ENCODE data around the gene PRKACG.
"Not testable (repeated sequence)": the region's sequence is repeated elsewhere in the genome, so short reads cannot be mapped to it uniquely, and the experiment has no call there.

PRKACG gene

DNA sequence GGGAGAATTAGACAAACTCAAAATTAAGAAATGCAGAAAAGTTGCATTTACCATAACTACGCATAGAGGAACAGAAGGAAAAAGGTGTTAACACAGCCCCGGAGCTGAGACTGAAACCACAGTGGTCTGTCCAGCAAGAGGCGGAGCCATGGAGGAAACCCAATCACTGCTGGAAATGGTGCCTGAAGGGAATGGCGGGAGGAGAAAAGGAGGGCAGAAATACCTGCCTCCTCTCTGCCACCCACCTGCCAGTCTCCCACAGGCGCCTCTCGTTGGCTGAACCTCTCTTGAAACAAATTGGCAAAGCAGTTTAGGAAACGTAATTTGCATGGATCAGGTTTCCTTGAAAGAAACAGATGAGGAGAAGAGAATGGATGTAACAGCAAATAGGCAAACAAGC, 9.7 kb upstream of the PRKACG start:
- DNase-seq = no peak

- DNase-seq = no peak
These were observed 6.6 kb upstream of the PRKACG start for GRCh38 chr9:69020301-69021145.

- DNase-seq = no peak
These were observed 5.9 kb upstream of the PRKACG start for GRCh38 chr9:69019808-69020207.

DNA sequence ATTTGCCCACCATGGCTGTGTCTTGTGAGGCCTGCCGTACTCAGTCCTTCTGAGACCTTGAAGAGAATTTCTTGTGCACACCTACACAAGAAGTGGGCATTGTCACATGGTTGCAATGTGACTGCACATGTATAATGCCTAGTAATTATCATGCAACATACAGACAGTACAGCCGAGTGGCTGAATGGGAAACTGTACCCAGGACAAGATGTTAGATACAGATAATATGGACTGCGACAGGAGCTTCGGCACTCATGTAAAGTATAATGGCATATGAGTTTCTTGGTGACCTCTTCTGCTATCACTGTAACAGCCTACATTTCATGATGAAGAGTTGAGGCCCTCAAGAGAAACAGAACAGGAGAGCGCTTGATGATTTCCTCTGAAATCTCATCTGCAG, 4.8 kb upstream of the PRKACG start:
- no peak for DNase-seq

GRCh38 chr9:69016191-69017096, 2.5 kb upstream of the PRKACG start:
- no peak for DNase-seq

GRCh38 chr9:69013382-69013727, 558 bp downstream of the PRKACG start:
- DNase-seq = no peak

- DNase-seq = no peak
These were observed 1.1 kb downstream of the PRKACG start for GRCh38 chr9:69012696-69013381.

DNA sequence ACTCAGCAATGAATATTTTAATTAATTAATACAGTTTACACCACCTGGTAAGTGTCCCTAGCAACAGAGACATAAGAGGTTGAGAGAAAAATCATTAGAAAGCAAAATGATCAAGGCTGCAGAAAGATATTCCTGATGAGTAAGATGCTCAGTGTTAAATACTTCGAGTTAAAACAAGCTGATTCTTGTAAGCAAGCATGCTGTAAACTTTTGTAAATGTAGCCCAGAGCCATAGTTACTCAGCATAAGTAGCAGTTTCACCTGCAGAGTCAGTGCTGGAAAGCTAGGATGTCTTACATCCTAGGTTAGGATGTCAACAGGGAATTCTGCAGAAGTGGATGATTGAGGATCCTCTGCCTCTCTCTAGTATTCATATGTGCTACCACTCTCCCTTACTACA, 4.2 kb downstream of the PRKACG start:
- no peak for DNase-seq

- DNase-seq = no peak
These were observed 9.1 kb downstream of the PRKACG start for GRCh38 chr9:69004836-69005235.

- no peak for DNase-seq
These were observed 10.9 kb downstream of the PRKACG start for GRCh38 chr9:69003051-69003450.

DNA sequence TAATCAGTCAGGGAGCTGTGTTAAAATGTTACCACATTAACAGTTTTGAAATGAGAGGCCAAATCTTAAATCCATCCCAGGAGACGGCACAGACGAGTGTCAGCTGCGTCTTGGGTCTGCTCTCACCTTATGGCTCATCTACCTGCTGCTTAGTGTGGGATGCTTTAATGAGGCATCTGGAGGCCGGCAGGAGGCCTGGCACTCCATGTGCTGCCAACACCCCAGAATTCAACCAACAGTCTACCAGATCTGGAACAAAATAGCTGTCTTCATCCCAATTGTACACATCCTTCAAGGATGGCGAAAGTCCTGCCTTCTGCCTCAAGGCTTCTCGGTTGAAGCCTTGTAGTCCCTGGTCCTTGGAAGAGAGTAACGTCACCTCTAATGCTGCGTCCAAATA, 12.0 kb downstream of the PRKACG start:
- no peak for DNase-seq

DNA sequence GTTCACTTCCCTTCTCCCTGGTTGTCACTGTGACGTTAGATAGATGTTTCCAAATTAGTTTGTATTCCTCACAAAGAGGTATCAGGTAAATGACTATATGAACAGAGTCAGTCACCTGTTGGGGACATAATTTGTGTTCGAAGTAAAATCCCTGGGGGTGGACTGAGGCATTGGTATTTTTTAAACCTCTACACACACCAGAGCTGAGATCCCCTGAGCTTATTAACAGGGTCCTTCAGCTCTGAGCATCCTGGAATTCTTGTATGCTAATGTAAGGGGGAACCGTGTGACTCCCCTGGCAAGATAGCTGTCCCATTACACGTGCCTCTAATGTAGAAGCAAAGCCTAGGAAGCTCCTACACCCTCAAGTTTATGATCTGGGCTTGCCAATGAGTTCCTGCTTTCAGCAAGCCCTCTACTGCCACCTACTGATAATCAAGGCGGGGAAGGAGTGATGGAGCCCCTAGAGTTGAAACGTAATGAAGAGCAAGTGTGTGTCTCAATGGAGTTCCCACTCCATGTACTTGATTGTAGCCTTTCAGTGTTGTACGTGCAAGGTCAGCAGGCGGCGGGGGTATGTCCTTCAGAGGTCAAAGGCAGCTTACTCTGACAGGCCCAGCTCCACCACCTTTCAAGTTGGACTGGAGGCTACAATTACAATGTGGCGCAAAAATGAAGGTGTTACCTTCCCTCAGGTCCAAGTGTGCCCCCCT, 14.4 kb downstream of the PRKACG start:
- peak; percentile 61 for DNase-seq

DNA sequence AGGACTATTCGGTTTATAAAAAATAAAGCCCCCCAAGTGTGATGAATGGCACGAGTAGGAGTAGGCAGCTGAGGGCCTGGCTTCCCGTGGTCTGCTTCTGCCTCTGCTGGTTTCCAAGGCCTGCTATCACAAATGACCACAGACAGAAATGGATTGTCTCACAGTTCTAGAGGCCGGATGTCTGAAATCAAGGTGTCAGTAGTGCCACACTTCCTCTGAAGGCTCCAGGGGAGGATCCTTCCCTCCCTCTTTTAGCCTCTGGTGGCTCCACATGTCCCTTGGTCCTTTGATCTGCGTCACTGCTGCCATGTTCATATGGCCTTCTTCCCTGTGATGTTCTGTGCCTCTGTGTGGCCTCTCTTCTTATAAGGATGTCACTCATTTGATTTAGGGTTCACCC, 15.1 kb downstream of the PRKACG start:
- no peak for DNase-seq

GRCh38 chr9:68998385-68998784, 15.5 kb downstream of the PRKACG start:
- no peak for DNase-seq

GRCh38 chr9:68997666-68998065, 16.2 kb downstream of the PRKACG start:
- no peak for DNase-seq

GRCh38 chr9:68996462-68996861, 17.5 kb downstream of the PRKACG start:
- no peak for DNase-seq

GRCh38 chr9:68995776-68996175, 18.1 kb downstream of the PRKACG start:
- no peak for DNase-seq

DNA sequence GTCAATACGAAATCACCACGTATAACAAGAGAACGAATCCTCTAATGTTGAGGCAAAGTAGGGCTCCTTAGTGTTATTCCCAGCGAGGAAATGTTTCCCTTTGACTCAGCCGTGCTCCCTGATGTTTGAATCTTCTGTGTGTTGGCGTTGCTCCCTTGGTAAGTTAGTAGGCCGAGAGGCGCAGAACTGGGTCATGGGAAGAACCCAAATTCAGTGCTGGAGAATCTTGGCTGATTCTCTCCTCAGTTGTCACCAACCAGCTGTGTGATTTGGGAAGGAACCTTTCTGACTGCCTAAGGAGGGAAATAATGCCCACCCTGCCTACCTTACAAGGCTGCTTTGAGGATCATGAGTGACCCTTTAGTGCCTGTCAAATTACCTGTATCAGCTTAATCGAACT, 22.5 kb downstream of the PRKACG start:
- DNase-seq = no peak

DNA sequence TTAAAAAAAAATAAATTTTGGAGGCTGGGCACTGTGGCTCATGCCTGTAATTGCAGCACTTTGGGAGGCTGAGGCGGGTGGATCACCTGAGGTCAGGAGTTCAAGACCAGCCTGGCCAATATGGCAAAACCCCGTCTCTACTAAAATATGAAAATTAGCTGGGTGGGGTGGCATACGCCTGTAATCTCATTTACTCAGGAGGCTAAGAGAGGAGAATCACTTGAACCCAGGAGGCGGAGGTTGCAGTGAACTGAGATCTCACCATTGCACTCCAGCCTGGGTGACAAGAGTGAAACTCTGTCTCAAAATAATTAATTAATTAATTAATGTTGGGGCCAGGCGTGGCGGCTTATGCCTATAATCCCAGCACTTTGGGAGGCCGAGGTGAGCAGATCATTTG, 27.0 kb downstream of the PRKACG start:
- not testable (repeated sequence) for DNase-seq

DNA sequence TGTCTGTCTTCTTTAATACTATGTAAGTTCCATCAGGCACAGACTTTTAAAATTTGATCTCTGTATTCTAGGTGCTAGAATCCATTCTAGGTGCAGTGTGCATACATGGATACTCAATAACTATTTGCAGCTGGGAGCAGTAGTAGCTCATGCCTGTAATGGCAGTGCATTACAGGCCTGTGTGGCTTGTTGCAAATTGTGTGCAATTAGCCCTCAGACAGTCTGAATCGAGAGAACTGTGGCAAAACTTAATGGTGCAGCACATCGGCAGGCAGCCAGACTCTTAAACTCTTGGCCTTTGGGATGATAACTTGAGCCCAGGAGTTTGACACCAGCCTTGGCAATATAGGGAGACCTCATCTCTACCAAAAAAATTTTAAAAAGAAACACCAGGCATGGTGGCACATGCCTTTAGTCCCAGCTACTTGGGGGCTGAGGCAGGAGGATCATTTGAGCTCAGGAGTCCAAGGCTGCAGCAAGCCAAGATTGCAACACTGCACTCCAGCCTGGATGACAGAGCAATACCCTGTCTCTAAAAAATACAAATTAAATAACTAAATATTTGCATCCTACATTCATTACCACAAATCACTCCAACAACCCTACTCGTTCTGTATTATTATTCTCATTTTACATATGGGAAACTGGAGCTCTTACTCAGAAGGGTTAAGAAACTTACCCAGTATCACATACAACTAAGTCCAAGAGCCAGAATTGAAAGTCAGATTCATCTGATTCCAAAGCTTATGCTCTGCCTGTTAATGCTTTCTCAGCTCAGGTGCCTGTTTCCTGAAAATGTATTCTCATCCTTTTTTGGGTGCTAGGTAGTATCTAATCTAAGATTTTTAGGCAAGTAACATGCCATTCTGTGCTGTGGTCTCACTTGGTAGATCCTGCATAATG, 30.1 kb downstream of the PRKACG start:
- no peak for DNase-seq

DNA sequence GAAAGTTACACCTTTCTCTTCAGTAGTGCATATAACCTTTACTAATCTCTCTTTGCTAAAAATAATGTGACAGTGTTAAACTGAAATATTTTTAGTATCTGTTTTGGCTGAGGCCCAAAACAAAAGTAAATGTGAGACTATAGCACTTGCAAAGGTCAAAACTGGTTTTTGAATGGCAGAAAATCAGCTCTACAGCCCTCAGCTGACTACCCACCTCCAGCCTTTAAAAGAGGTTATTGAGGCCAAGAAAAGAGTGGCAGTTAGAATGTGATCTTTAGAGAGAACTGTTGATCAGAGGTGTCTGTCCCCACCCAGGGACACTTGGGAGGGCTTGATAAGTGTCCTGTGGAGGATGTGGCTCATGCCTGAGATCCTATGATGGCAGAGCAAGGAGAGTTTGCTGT, 30.9 kb downstream of the PRKACG start:
- DNase-seq = no peak

- no peak for DNase-seq
These were observed 32.1 kb downstream of the PRKACG start for GRCh38 chr9:68981789-68982188.

Data from fibroblast of skin of abdomen (primary cell).